Effector memory CD8-positive, alpha-beta T cell (primary cell): Measurements from ENCODE around the gene AP3M1.

Experiments used
- ATAC-seq: fragments of 150-1000 bp; cut with Tn5 transposase; replicated peaks from 2 replicates; pipeline ENCODE4 v1.10.0; 2021; ENCODE audit warnings: mild to moderate bottlenecking, moderate library complexity
- DNase-seq, 3 experiments: peaks; one replicate each; pipeline ENCODE4 v3.0.0; 2021
- H3K27ac Mint-ChIP-seq, 2 donors: one replicate each; pipeline ENCODE4 v1.8.0; 2022; ENCODE audit warnings: mild to moderate bottlenecking in 2 of 2, mixed read lengths in 2 of 2, moderate library complexity in 2 of 2
- H3K27me3 Mint-ChIP-seq, 2 donors: one replicate each; pipeline ENCODE4 v1.8.0; 2022; ENCODE audit warnings: mixed read lengths in 2 of 2
- H3K36me3 Mint-ChIP-seq: one replicate; pipeline ENCODE4 v1.8.0; 2022; ENCODE audit warnings: mild to moderate bottlenecking, moderate library complexity, mixed read lengths; ENCODE audit not compliant: insufficient read depth
- H3K4me1 Mint-ChIP-seq, 2 donors: one replicate each; pipeline ENCODE4 v1.8.0; 2022; ENCODE audit warnings: low read depth in 2 of 2, mixed read lengths in 2 of 2
- H3K4me3 Mint-ChIP-seq, 2 donors: one replicate each; pipeline ENCODE4 v1.8.0; 2022; ENCODE audit warnings: mild to moderate bottlenecking in 2 of 2, mixed read lengths in 2 of 2, moderate library complexity in 2 of 2
- H3K9me3 Mint-ChIP-seq, 2 donors: one replicate each; pipeline ENCODE4 v1.8.0; 2022; ENCODE audit warnings: mixed read lengths in 2 of 2

AP3M1 gene

GRCh38 chr10:74097776-74098175, 52.9 kb downstream of the AP3M1 start:
- H3K9me3 Mint-ChIP-seq: no peaks in the 10 kb centered on the region
- H3K27ac Mint-ChIP-seq: no peak overlapping the region
- no peak for ATAC-seq
- DNase-seq: no peak
- H3K27me3 Mint-ChIP-seq: no peaks in the 10 kb centered on the region
- no peak overlapping the region for H3K4me3 Mint-ChIP-seq
- H3K4me1 Mint-ChIP-seq: peaks cover 0 to 1% of the 10 kb centered on the region in 2 donors
- H3K36me3 Mint-ChIP-seq: peaks cover 75% of the 10 kb centered on the region

- Mint-ChIP-seq H3K27me3 (no peaks in the 10 kb centered on the region), H3K36me3 (peaks cover 67% of the 10 kb centered on the region), H3K4me1 (peaks cover 0 to 1% of the 10 kb centered on the region in 2 donors), H3K9me3 (no peaks in the 10 kb centered on the region), H3K27ac (peak overlapping the region in 1 of 2 donors; percentile 38), H3K4me3 (no peak overlapping the region)
- DNase-seq (no peak), ATAC-seq (no peak)
Observed at GRCh38 chr10:74096777-74097176, 53.9 kb downstream of the AP3M1 start.

GRCh38 chr10:74094231-74094630, 56.4 kb downstream of the AP3M1 start:
- DNase-seq: no peak
- peaks cover 64% of the 10 kb centered on the region for H3K36me3 Mint-ChIP-seq
- H3K9me3 Mint-ChIP-seq: no peaks in the 10 kb centered on the region
- ATAC-seq: no peak
- peaks cover 0 to 1% of the 10 kb centered on the region in 2 donors for H3K4me1 Mint-ChIP-seq
- H3K27me3 Mint-ChIP-seq: no peaks in the 10 kb centered on the region
- no peak overlapping the region for H3K4me3 Mint-ChIP-seq
- peak overlapping the region in 1 of 2 donors; percentile 69 for H3K27ac Mint-ChIP-seq

GRCh38 chr10:74093530-74094164, 57.0 kb downstream of the AP3M1 start:
- ATAC-seq (no peak), DNase-seq (no peak)
- Mint-ChIP-seq H3K36me3 (peaks cover 60% of the 10 kb centered on the region), H3K27ac (peak overlapping the region in 1 of 2 donors; percentile 69), H3K27me3 (no peaks in the 10 kb centered on the region), H3K9me3 (no peaks in the 10 kb centered on the region), H3K4me3 (no peak overlapping the region), H3K4me1 (peaks cover 0 to 1% of the 10 kb centered on the region in 2 donors)

GRCh38 chr10:74092372-74092771, 58.3 kb downstream of the AP3M1 start:
- Mint-ChIP-seq H3K4me3 (no peak overlapping the region), H3K27ac (peak overlapping the region in 1 of 2 donors; percentile 67), H3K36me3 (peaks cover 59% of the 10 kb centered on the region), H3K27me3 (no peaks in the 10 kb centered on the region), H3K9me3 (no peaks in the 10 kb centered on the region), H3K4me1 (peaks cover 0 to 1% of the 10 kb centered on the region in 2 donors)
- DNase-seq (no peak), ATAC-seq (no peak)

GRCh38 chr10:74088722-74089121, 61.9 kb downstream of the AP3M1 start:
- Mint-ChIP-seq H3K27ac (peak overlapping the region in 1 of 2 donors; percentile 23), H3K36me3 (peaks cover 55% of the 10 kb centered on the region), H3K4me3 (no peak overlapping the region), H3K27me3 (no peaks in the 10 kb centered on the region), H3K4me1 (peaks cover 0 to 5% of the 10 kb centered on the region in 2 donors), H3K9me3 (no peaks in the 10 kb centered on the region)
- ATAC-seq (no peak), DNase-seq (no peak)

GRCh38 chr10:74086317-74086716, 64.3 kb downstream of the AP3M1 start:
- Mint-ChIP-seq H3K27ac (no peak overlapping the region), H3K4me1 (peaks cover 0 to 7% of the 10 kb centered on the region in 2 donors), H3K27me3 (no peaks in the 10 kb centered on the region), H3K4me3 (no peak overlapping the region), H3K36me3 (peaks cover 49% of the 10 kb centered on the region), H3K9me3 (no peaks in the 10 kb centered on the region)
- no peak for DNase-seq
- no peak for ATAC-seq

- DNase-seq (no peak), ATAC-seq (peak; percentile 16)
- H3K4me1 Mint-ChIP-seq: peaks cover 1 to 18% of the 10 kb centered on the region in 2 donors
- H3K27ac Mint-ChIP-seq: peak overlapping the region; percentile 44 to 46
- no peak overlapping the region for H3K4me3 Mint-ChIP-seq
- no peaks in the 10 kb centered on the region for H3K9me3 Mint-ChIP-seq
- peaks cover 40% of the 10 kb centered on the region for H3K36me3 Mint-ChIP-seq
- H3K27me3 Mint-ChIP-seq: no peaks in the 10 kb centered on the region
Observed at GRCh38 chr10:74084955-74085354, 65.7 kb downstream of the AP3M1 start.

GRCh38 chr10:74083304-74083703, 67.3 kb downstream of the AP3M1 start:
- no peak for ATAC-seq
- DNase-seq: no peak
- Mint-ChIP-seq H3K4me1 (peaks cover 14 to 31% of the 10 kb centered on the region in 2 donors), H3K4me3 (no peak overlapping the region), H3K9me3 (no peaks in the 10 kb centered on the region), H3K27ac (no peak overlapping the region), H3K27me3 (no peaks in the 10 kb centered on the region), H3K36me3 (peaks cover 40% of the 10 kb centered on the region)

GRCh38 chr10:74081941-74082718, 68.5 kb downstream of the AP3M1 start:
- peaks cover 39% of the 10 kb centered on the region for H3K36me3 Mint-ChIP-seq
- H3K4me3 Mint-ChIP-seq: no peak overlapping the region
- no peak for DNase-seq
- H3K27me3 Mint-ChIP-seq: no peaks in the 10 kb centered on the region
- H3K9me3 Mint-ChIP-seq: no peaks in the 10 kb centered on the region
- no peak for ATAC-seq
- H3K4me1 Mint-ChIP-seq: peaks cover 21 to 39% of the 10 kb centered on the region in 2 donors
- H3K27ac Mint-ChIP-seq: peak overlapping the region in 1 of 2 donors; percentile 33

GRCh38 chr10:74081192-74081803, 69.3 kb downstream of the AP3M1 start:
- H3K36me3 Mint-ChIP-seq: peaks cover 36% of the 10 kb centered on the region
- H3K9me3 Mint-ChIP-seq: no peaks in the 10 kb centered on the region
- H3K4me3 Mint-ChIP-seq: no peak overlapping the region
- DNase-seq (peak; percentile 21 to 38 (median 25)), ATAC-seq (peak; percentile 42)
- no peaks in the 10 kb centered on the region for H3K27me3 Mint-ChIP-seq
- peaks cover 21 to 44% of the 10 kb centered on the region in 2 donors for H3K4me1 Mint-ChIP-seq
- H3K27ac Mint-ChIP-seq: peak overlapping the region; percentile 26 to 33

- H3K36me3 Mint-ChIP-seq: peaks cover 39% of the 10 kb centered on the region
- peak overlapping the region; percentile 26 to 86 for H3K27ac Mint-ChIP-seq
- H3K4me3 Mint-ChIP-seq: no peak overlapping the region
- H3K27me3 Mint-ChIP-seq: no peaks in the 10 kb centered on the region
- ATAC-seq (no peak), DNase-seq (no peak)
- peaks cover 21 to 45% of the 10 kb centered on the region in 2 donors for H3K4me1 Mint-ChIP-seq
- H3K9me3 Mint-ChIP-seq: no peaks in the 10 kb centered on the region
Observed at GRCh38 chr10:74079936-74080590, 70.6 kb downstream of the AP3M1 start.
